ENCODE results near the gene PSD2.

The PSD2 gene

DNA sequence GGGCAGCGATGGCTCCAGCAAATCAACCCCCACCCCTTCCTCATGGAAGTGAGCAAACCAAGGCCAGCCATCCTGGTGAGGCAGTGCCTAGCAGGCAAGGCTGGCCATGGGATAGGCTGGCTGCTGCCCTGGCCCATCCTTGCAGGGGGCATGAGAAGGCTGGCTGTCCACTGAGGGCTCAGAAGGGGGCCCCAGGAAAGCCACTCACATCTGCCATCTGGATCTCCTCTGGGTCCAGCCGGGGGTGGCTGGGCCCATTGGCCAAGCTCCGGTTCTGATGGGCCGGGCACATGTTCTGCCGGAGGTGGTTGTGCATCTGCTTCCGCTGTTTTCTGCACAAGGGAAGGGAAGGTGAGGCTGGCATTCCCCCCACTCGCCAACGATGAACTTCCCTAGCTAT lies 57.1 kb downstream of the PSD2 start:
- TF ChIP-seq, protein P1, sequence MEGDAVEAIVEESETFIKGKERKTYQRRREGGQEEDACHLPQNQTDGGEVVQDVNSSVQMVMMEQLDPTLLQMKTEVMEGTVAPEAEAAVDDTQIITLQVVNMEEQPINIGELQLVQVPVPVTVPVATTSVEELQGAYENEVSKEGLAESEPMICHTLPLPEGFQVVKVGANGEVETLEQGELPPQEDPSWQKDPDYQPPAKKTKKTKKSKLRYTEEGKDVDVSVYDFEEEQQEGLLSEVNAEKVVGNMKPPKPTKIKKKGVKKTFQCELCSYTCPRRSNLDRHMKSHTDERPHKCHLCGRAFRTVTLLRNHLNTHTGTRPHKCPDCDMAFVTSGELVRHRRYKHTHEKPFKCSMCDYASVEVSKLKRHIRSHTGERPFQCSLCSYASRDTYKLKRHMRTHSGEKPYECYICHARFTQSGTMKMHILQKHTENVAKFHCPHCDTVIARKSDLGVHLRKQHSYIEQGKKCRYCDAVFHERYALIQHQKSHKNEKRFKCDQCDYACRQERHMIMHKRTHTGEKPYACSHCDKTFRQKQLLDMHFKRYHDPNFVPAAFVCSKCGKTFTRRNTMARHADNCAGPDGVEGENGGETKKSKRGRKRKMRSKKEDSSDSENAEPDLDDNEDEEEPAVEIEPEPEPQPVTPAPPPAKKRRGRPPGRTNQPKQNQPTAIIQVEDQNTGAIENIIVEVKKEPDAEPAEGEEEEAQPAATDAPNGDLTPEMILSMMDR (IDR thresholded peaks at IDR 0.05; ENCODE audit: low read depth, low read length), result no peak

DNA sequence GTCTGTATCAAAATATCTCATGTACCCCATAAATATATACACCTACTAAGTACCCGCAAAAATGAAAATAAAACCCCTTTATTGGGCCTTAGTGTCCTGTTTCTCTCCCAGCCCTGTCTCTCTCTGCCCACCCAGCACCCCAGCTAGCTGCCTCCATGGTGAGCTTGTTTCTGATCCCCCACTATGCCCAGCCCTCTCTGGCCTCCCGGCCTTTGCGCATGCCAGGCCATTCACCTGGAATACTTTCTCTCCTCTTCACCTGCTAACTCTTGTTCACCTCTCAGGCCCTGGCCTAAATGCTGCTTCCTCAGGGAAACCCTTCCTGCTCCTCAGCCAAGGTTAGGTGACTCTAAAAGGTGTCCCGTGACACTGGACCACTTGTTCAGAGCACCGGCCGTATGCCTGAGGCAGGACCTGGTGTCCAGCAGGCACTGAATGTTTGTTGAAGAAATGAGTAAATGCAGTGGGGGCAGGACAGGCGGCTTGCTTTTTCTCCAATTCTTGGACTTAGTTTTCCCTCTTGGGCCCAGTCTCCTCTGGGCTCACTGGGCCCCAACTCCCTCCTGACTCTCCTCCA lies 58.5 kb downstream of the PSD2 start:
- TF ChIP-seq, protein P1 (IDR thresholded peaks at IDR 0.05; ENCODE audit: low read depth, low read length), result no peak

More for the DNA sequence above, 57.1 kb downstream of the PSD2 start:
- no peak overlapping the region for H3K4me3 ChIP-seq (ENCODE audit: low read depth, low read length)

GRCh38 chr5:139854953-139855352 lies 59.3 kb downstream of the PSD2 start:
- TF ChIP-seq, protein P1 (IDR thresholded peaks at IDR 0.05; ENCODE audit: low read depth, low read length), result no peak

More for the DNA sequence above, 58.5 kb downstream of the PSD2 start:
- no peak overlapping the region for H3K4me3 ChIP-seq (ENCODE audit: low read depth, low read length)

GRCh38 chr5:139855451-139855850 lies 59.8 kb downstream of the PSD2 start:
- TF ChIP-seq, protein P1 (IDR thresholded peaks at IDR 0.05; ENCODE audit: low read depth, low read length), result no peak
- H3K4me3 ChIP-seq (ENCODE audit: low read depth, low read length), result no peak overlapping the region

More at GRCh38 chr5:139854953-139855352, 59.3 kb downstream of the PSD2 start:
- H3K4me3 ChIP-seq (ENCODE audit: low read depth, low read length), result no peak overlapping the region

GRCh38 chr5:139855946-139856540 lies 60.4 kb downstream of the PSD2 start:
- TF ChIP-seq, protein P1 (IDR thresholded peaks at IDR 0.05; ENCODE audit: low read depth, low read length), result no peak
- no peak overlapping the region for H3K4me3 ChIP-seq (ENCODE audit: low read depth, low read length)

DNA sequence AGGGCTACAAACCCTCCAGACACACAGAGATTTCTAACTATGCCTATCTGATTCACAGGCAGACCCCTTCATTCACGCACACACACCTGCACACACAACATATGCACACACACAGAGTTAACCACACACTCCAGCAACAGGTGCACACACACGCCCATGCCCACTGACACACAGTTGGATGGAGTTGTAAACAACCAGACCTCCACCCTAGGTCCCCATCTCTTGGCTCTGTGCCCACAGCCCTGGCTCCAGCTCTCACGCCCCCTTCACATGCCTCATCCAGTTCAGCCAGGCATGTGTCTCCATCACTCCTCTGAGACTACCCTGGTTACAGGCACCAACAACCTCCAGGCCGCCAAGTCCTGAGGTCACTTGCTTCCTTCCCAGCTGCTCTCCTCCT lies 61.1 kb downstream of the PSD2 start:
- TF ChIP-seq, protein P1 (IDR thresholded peaks at IDR 0.05; ENCODE audit: low read depth, low read length), result no peak
- H3K4me3 ChIP-seq (ENCODE audit: low read depth, low read length), result no peak overlapping the region

DNA sequence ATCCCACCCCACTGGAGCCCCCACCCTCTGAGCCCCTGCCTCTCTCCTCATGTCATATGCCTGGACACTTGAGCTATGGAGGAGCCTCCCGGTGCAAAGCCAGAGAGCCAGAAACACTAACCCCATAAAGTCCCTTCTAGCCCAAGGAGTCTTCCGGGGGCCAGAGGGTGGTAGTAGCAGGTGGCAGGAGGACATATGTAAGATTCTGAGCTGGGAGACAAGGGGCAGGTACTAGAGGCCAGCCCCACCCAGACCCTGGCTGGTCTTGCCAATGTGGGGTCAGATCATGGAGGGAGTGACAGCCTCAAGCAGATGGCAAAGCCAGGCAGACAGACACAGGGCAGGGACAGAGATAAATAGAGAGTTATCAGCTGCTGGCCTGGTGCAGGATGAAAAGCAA lies 63.4 kb downstream of the PSD2 start:
- H3K4me3 ChIP-seq (ENCODE audit: low read depth, low read length), result no peak overlapping the region
- TF ChIP-seq, protein P1 (IDR thresholded peaks at IDR 0.05; ENCODE audit: low read depth, low read length), result no peak
